K562 (cell line): Measurements from ENCODE around the gene DPH2. TPM values are rescaled to one million over a fixed set of nuclear protein-coding genes. Genes with fewer than 3 reads are reported as not detected.
A peak's percentile ranks its signal among the peaks of the same experiment; 100 is the strongest.

Experiments
- BRF2 ChIP-seq: IDR thresholded peaks from 3 replicates; pipeline ENCODE4 v1.6.1; 2011; ENCODE audit warnings: borderline replicate concordance, mild to moderate bottlenecking; ENCODE audit not compliant: insufficient read length, insufficient read depth
- CBFA2T2 ChIP-seq: fragments of 450-650 bp; conservative IDR thresholded peaks from 2 replicates; pipeline ENCODE4 v1.6.1; 2017; ENCODE audit warnings: mild to moderate bottlenecking
- CBX5 ChIP-seq: IDR thresholded peaks from 2 replicates; pipeline ENCODE4 v1.6.1; 2014; ENCODE audit warnings: low read depth, borderline replicate concordance
- CCNT2 ChIP-seq: IDR thresholded peaks from 2 replicates; pipeline ENCODE4 v1.6.1; 2011; ENCODE audit warnings: borderline replicate concordance, low read depth, mild to moderate bottlenecking, moderate library complexity, mixed read lengths, low read length; ENCODE audit not compliant: insufficient read length; ENCODE audit errors: extremely low read depth
- MAFF ChIP-seq: IDR thresholded peaks from 2 replicates; pipeline ENCODE4 v1.6.1; 2012; ENCODE audit warnings: low read length, improper control_type of control experiment
- MTF1 ChIP-seq: fragments of 250-450 bp; sonication (Bioruptor Pico); IDR thresholded peaks from 2 replicates; pipeline ENCODE4 v1.9.0; 2021; ENCODE audit warnings: moderate library complexity, mild to moderate bottlenecking, inconsistent platforms, borderline replicate concordance
- OTX1 ChIP-seq: fragments of 450-650 bp; formaldehyde crosslinking; IDR thresholded peaks from 2 replicates; pipeline ENCODE4 v1.4.0; 2022; ENCODE audit warnings: mild to moderate bottlenecking
- RFX1 ChIP-seq: fragments of 450-650 bp; IDR thresholded peaks from 2 replicates; pipeline ENCODE4 v1.6.1; 2016; ENCODE audit warnings: mild to moderate bottlenecking, moderate library complexity
- TEAD2 ChIP-seq: fragments of 450-650 bp; IDR thresholded peaks from 2 replicates; pipeline ENCODE4 v1.6.1; 2016; ENCODE audit warnings: missing genetic modification characterization, control low read depth, missing compliant biosample characterization
- TFAP4 ChIP-seq: sonication (generic); formaldehyde crosslinking; IDR thresholded peaks from 2 replicates; pipeline ENCODE4 v1.8.0; 2022; ENCODE audit warnings: missing genetic modification reagents, mild to moderate bottlenecking, moderate library complexity, borderline replicate concordance
- THAP12 ChIP-seq: fragments of 250-450 bp; sonication (Bioruptor Pico); IDR thresholded peaks from 2 replicates; pipeline ENCODE4 v1.9.0; 2021; ENCODE audit warnings: mild to moderate bottlenecking, inconsistent platforms
- THRB ChIP-seq: fragments of 450-650 bp; formaldehyde crosslinking; conservative IDR thresholded peaks from 2 replicates; pipeline ENCODE4 v1.4.0; 2022; ENCODE audit warnings: mild to moderate bottlenecking, missing genetic modification characterization
- ZBTB17 ChIP-seq: fragments of 450-650 bp; formaldehyde crosslinking; IDR thresholded peaks from 2 replicates; pipeline ENCODE4 v1.4.0; 2020; ENCODE audit warnings: mild to moderate bottlenecking
- ZKSCAN8 ChIP-seq: fragments of 200-800 bp; sonication (Bioruptor generic); IDR thresholded peaks from 2 replicates; pipeline ENCODE4 v1.6.1; 2016; ENCODE audit warnings: missing genetic modification characterization, missing compliant biosample characterization
- ZNF224 ChIP-seq: sonication (generic); formaldehyde crosslinking; IDR thresholded peaks from 2 replicates; pipeline ENCODE4 v1.8.0; 2022; ENCODE audit warnings: mild to moderate bottlenecking, missing genetic modification reagents
- ZNF280A ChIP-seq: fragments of 450-650 bp; IDR thresholded peaks from 2 replicates; pipeline ENCODE4 v1.6.1; 2018; ENCODE audit warnings: mild to moderate bottlenecking, low read depth; ENCODE audit not compliant: partially characterized antibody
- ZNF584 ChIP-seq: fragments of 200-800 bp; sonication (Bioruptor generic); IDR thresholded peaks from 2 replicates; pipeline ENCODE4 v1.6.1; 2016; ENCODE audit warnings: low read depth, mild to moderate bottlenecking, missing genetic modification characterization, missing compliant biosample characterization
- polyA plus RNA-seq, 8 experiments: library from polyadenylated mRNA; depleted of rRNA in 4 of 8; stranded (reverse) in 5 of 8; unstranded in 3 of 8; fragments of >200 nt; fragmentation: Nextera tagmentation in 2 of 8; fragmentation: Illumina TruSeq in 1 of 8; extraction: Ambion mirVana in 2 of 8; extraction: Trizol in 1 of 8; gene quantifications; 2 replicates each; pipeline versions ENCODE4 v1.2.1 to v1.2.3, GENCODE V29; 2011 to 2014; ENCODE audit warnings: inconsistent platforms in 1 of 8, missing spikeins in 1 of 8
- total RNA-seq, 7 experiments: library from RNA; depleted of rRNA in 6 of 7; stranded (reverse); fragments of >200 nt in 6 of 7; fragmentation: Illumina TruSeq in 2 of 7; extraction: Trizol in 2 of 7; gene quantifications; 2 replicates each; pipeline versions ENCODE4 v1.2.1 to v1.2.3, GENCODE V29; 2011 to 2021; ENCODE audit warnings: low replicate concordance in 1 of 7
- TF ChIP-seq, protein P1 (sequence below): fragments of 250-450 bp; sonication (Bioruptor Pico); IDR thresholded peaks from 2 replicates; pipeline ENCODE4 v1.4.0; 2020

Gene DPH2
- total and polyA plus RNA-seq, 9 of the 15 experiments (the other 6 are each of a cell fraction or from before 2014, with no cell fraction given) = 17.9 to 94.1 (median 68.1) TPM

DNA sequence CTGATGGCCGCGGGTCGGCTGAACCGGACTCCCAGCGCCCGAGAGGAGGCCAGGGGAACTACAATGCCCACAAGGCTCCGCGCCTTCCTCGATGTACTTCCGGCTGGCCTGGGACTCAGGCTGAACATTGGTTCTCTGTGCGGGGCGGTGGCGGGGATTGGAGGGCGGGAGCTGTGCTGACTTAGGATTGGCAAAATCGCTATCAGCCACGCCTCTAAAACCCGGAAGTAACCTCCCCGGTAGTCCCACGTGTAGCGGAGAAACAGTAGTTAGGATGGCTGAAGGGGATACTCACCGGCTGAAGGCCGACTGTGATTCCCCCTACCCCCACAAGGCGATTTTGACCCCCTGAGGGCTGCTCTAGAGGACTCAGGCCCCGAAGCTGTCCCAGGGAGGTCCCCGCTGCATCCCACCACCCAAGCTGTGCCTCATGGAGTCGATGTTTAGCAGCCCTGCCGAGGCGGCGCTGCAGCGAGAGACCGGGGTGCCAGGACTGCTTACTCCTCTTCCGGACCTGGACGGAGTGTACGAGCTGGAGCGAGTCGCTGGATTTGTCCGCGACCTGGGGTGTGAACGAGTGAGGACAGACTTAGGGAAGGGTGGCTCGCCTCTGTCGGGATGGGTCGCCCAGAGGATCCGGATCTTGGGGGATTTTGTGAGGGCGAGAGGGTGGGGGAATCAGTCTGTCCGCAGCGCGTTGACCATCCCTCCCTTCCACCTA lies at the start of gene DPH2 (continued):
- TF ChIP-seq, protein P1, sequence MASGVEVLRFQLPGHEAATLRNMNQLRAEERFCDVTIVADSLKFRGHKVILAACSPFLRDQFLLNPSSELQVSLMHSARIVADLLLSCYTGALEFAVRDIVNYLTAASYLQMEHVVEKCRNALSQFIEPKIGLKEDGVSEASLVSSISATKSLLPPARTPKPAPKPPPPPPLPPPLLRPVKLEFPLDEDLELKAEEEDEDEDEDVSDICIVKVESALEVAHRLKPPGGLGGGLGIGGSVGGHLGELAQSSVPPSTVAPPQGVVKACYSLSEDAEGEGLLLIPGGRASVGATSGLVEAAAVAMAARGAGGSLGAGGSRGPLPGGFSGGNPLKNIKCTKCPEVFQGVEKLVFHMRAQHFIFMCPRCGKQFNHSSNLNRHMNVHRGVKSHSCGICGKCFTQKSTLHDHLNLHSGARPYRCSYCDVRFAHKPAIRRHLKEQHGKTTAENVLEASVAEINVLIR (CRISPR knock-in tag) = no peak
- TF ChIP-seq OTX1 (CRISPR knock-in tag) (0 out of 2 replicates have a peak, but pooled peaks have one; percentile 22), ZNF224 (CRISPR knock-in tag) (no peak), ZNF584 (CRISPR knock-in tag) (no peak), TEAD2 (tag) (no peak), RFX1 (no peak), ZBTB17 (CRISPR knock-in tag) (0 out of 2 replicates have a peak, but pooled peaks have one; percentile 55), THRB (no peak), ZNF280A (no peak), CBX5 (no peak), CCNT2 (no peak), ZKSCAN8 (CRISPR knock-in tag) (no peak), THAP12 (no peak), MTF1 (no peak), TFAP4 (peak; percentile 60), CBFA2T2 (no peak), BRF2 (no peak), MAFF (no peak)
